K562 (cell line): ENCODE data around the gene SCGB1A1. TPM values are rescaled to one million over a fixed set of nuclear protein-coding genes. Genes with fewer than 3 reads are reported as not detected.
A peak's percentile ranks its signal among the peaks of the same experiment; 100 is the strongest.

Source experiments
- ADNP ChIP-seq: fragments of 200-800 bp; sonication (Bioruptor generic); IDR thresholded peaks from 2 replicates; pipeline ENCODE4 v1.6.1; 2016; ENCODE audit warnings: missing genetic modification characterization, missing compliant biosample characterization
- ARID1B ChIP-seq: fragments of 450-650 bp; IDR thresholded peaks from 2 replicates; pipeline ENCODE4 v1.6.1; 2016; ENCODE audit warnings: antibody characterized with exemption, mild to moderate bottlenecking, inconsistent platforms
- DACH1 ChIP-seq: fragments of 450-650 bp; IDR thresholded peaks from 2 replicates; pipeline ENCODE4 v1.6.1; 2018; ENCODE audit not compliant: partially characterized antibody
- DLX4 ChIP-seq: fragments of 250-450 bp; sonication (Bioruptor Pico); IDR thresholded peaks from 2 replicates; pipeline ENCODE4 v1.6.1; 2021; ENCODE audit warnings: mild to moderate bottlenecking
- EGR1 ChIP-seq: fragments of 450-650 bp; conservative IDR thresholded peaks from 2 replicates; pipeline ENCODE4 v1.6.1; 2017; ENCODE audit warnings: mild to moderate bottlenecking
- EHMT2 ChIP-seq: fragments of 450-650 bp; IDR thresholded peaks from 2 replicates; pipeline ENCODE4 v1.6.1; 2018; ENCODE audit warnings: antibody characterized with exemption
- FOXA3 ChIP-seq, 2 experiments: fragments of 450-650 bp in 1 of 2; sonication (generic) in 1 of 2; formaldehyde crosslinking; IDR thresholded peaks in 1 of 2; conservative IDR thresholded peaks in 1 of 2; 2 replicates each; pipeline versions ENCODE4 v1.4.0 to v1.8.0; 2020 to 2022; ENCODE audit warnings: mild to moderate bottlenecking in 2 of 2, missing genetic modification reagents in 1 of 2
- GTF2B ChIP-seq: IDR thresholded peaks from 2 replicates; pipeline ENCODE4 v1.6.1; 2011; ENCODE audit not compliant: insufficient read length; ENCODE audit errors: extremely low read depth
- HMG20B ChIP-seq: fragments of 250-450 bp; sonication (Bioruptor Pico); IDR thresholded peaks from 2 replicates; pipeline ENCODE4 v1.5.0; 2021; ENCODE audit warnings: mild to moderate bottlenecking
- MAX ChIP-seq: sonication (generic); formaldehyde crosslinking; IDR thresholded peaks from 2 replicates; pipeline ENCODE4 v1.9.0; 2022; ENCODE audit warnings: mild to moderate bottlenecking, missing genetic modification reagents
- RBM14 ChIP-seq: fragments of 200-400 bp; formaldehyde crosslinking; IDR thresholded peaks from 2 replicates; pipeline ENCODE4 v1.6.1; 2018; ENCODE audit warnings: low read depth, mild to moderate bottlenecking, low read length, moderate library complexity, borderline replicate concordance; ENCODE audit not compliant: insufficient read depth
- ZBED1 ChIP-seq: IDR thresholded peaks from 2 replicates; pipeline ENCODE4 v1.6.1; 2014
- ZNF436 ChIP-seq: fragments of 250-450, 450-650 bp; sonication (Bioruptor Pico); formaldehyde crosslinking; IDR thresholded peaks from 2 replicates; pipeline ENCODE4 v1.7.0; 2020; ENCODE audit warnings: mild to moderate bottlenecking
- ZNF586 ChIP-seq: fragments of 450-650 bp; formaldehyde crosslinking; conservative IDR thresholded peaks from 2 replicates; pipeline ENCODE4 v1.4.0; 2020; ENCODE audit warnings: mild to moderate bottlenecking, moderate library complexity
- polyA plus RNA-seq, 8 experiments: library from polyadenylated mRNA; depleted of rRNA in 4 of 8; stranded (reverse) in 5 of 8; unstranded in 3 of 8; fragments of >200 nt; fragmentation: Nextera tagmentation in 2 of 8; fragmentation: Illumina TruSeq in 1 of 8; extraction: Ambion mirVana in 2 of 8; extraction: Trizol in 1 of 8; gene quantifications; 2 replicates each; pipeline versions ENCODE4 v1.2.1 to v1.2.3, GENCODE V29; 2011 to 2014; ENCODE audit warnings: inconsistent platforms in 1 of 8, missing spikeins in 1 of 8
- total RNA-seq, 7 experiments: library from RNA; depleted of rRNA in 6 of 7; stranded (reverse); fragments of >200 nt in 6 of 7; fragmentation: Illumina TruSeq in 2 of 7; extraction: Trizol in 2 of 7; gene quantifications; 2 replicates each; pipeline versions ENCODE4 v1.2.1 to v1.2.3, GENCODE V29; 2011 to 2021; ENCODE audit warnings: low replicate concordance in 1 of 7
- TF ChIP-seq, protein P1 (sequence below): sonication (generic); formaldehyde crosslinking; IDR thresholded peaks from 2 replicates; pipeline ENCODE4 v1.8.0; 2023; ENCODE audit warnings: missing genetic modification reagents, mild to moderate bottlenecking, borderline replicate concordance

Gene SCGB1A1
- total and polyA plus RNA-seq, 9 of the 15 experiments (the other 6 are each of a cell fraction or from before 2014, with no cell fraction given), result 0.55 TPM; not detected in 8

- TF ChIP-seq ADNP (tag) (peak; percentile 53; the same call in 1 of the 2 replicates), GTF2B (no peak), DACH1 (no peak), FOXA3 (CRISPR knock-in tag; conservative IDR thresholded peaks at IDR 0.05 in 1 of 2, IDR thresholded peaks at IDR 0.05 in 1 of 2) (no peak; a peak in 1 of 4 replicates), DLX4 (no peak), EGR1 (no peak), RBM14 (no peak), EHMT2 (peak; percentile 83; the same call in 1 of the 2 replicates), MAX (CRISPR knock-in tag) (peak; percentile 55; the same call in 1 of the 2 replicates), ZNF436 (CRISPR knock-in tag) (no peak), ZNF586 (no peak), ARID1B (peak; percentile 88), ZBED1 (no peak), HMG20B (CRISPR knock-in tag) (no peak)
- TF ChIP-seq, protein P1, sequence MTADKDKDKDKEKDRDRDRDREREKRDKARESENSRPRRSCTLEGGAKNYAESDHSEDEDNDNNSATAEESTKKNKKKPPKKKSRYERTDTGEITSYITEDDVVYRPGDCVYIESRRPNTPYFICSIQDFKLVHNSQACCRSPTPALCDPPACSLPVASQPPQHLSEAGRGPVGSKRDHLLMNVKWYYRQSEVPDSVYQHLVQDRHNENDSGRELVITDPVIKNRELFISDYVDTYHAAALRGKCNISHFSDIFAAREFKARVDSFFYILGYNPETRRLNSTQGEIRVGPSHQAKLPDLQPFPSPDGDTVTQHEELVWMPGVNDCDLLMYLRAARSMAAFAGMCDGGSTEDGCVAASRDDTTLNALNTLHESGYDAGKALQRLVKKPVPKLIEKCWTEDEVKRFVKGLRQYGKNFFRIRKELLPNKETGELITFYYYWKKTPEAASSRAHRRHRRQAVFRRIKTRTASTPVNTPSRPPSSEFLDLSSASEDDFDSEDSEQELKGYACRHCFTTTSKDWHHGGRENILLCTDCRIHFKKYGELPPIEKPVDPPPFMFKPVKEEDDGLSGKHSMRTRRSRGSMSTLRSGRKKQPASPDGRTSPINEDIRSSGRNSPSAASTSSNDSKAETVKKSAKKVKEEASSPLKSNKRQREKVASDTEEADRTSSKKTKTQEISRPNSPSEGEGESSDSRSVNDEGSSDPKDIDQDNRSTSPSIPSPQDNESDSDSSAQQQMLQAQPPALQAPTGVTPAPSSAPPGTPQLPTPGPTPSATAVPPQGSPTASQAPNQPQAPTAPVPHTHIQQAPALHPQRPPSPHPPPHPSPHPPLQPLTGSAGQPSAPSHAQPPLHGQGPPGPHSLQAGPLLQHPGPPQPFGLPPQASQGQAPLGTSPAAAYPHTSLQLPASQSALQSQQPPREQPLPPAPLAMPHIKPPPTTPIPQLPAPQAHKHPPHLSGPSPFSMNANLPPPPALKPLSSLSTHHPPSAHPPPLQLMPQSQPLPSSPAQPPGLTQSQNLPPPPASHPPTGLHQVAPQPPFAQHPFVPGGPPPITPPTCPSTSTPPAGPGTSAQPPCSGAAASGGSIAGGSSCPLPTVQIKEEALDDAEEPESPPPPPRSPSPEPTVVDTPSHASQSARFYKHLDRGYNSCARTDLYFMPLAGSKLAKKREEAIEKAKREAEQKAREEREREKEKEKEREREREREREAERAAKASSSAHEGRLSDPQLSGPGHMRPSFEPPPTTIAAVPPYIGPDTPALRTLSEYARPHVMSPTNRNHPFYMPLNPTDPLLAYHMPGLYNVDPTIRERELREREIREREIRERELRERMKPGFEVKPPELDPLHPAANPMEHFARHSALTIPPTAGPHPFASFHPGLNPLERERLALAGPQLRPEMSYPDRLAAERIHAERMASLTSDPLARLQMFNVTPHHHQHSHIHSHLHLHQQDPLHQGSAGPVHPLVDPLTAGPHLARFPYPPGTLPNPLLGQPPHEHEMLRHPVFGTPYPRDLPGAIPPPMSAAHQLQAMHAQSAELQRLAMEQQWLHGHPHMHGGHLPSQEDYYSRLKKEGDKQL (CRISPR knock-in tag), result no peak
These were observed 20.5 kb upstream of the SCGB1A1 start (continued) for GRCh38 chr11:62398011-62398994.
